ENCODE results near the gene CCDC12.

CCDC12 gene

DNA sequence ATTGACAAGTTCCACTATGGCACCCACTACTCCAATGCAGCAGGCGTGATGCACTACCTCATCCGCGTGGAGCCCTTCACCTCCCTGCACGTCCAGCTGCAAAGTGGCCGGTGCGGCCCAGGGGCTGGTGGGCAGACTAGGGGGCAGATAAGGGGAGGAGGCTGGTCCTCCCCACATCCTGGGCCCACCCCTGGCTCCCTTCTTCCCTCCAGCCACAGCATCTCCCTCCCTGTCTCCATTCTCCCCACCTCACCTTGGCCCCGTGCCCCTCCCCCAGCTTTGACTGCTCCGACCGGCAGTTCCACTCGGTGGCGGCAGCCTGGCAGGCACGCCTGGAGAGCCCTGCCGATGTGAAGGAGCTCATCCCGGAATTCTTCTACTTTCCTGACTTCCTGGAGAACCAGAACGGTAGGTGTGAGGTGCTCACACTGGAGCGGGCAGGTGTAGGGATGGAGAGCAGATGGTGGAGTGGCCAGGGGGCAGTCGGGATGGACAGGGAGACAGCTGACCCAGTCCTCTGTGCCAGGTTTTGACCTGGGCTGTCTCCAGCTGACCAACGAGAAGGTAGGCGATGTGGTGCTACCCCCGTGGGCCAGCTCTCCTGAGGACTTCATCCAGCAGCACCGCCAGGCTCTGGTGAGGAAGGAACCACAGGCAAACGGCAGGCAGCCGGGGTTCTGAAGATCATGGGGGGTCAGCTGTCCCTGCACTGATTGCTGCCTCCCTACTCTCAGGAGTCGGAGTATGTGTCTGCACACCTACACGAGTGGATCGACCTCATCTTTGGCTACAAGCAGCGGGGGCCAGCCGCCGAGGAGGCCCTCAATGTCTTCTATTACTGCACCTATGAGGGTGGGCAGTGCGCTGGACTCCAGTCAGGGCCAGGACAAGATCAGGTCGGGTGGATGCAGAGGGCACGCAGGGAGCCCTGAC lies 28.9 kb upstream of the CCDC12 start (continued):
- TF ChIP-seq, protein P1, sequence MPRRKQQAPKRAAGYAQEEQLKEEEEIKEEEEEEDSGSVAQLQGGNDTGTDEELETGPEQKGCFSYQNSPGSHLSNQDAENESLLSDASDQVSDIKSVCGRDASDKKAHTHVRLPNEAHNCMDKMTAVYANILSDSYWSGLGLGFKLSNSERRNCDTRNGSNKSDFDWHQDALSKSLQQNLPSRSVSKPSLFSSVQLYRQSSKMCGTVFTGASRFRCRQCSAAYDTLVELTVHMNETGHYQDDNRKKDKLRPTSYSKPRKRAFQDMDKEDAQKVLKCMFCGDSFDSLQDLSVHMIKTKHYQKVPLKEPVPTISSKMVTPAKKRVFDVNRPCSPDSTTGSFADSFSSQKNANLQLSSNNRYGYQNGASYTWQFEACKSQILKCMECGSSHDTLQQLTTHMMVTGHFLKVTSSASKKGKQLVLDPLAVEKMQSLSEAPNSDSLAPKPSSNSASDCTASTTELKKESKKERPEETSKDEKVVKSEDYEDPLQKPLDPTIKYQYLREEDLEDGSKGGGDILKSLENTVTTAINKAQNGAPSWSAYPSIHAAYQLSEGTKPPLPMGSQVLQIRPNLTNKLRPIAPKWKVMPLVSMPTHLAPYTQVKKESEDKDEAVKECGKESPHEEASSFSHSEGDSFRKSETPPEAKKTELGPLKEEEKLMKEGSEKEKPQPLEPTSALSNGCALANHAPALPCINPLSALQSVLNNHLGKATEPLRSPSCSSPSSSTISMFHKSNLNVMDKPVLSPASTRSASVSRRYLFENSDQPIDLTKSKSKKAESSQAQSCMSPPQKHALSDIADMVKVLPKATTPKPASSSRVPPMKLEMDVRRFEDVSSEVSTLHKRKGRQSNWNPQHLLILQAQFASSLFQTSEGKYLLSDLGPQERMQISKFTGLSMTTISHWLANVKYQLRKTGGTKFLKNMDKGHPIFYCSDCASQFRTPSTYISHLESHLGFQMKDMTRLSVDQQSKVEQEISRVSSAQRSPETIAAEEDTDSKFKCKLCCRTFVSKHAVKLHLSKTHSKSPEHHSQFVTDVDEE (CRISPR knock-in tag; IDR thresholded peaks at IDR 0.05): no peak
- no peak for TF ChIP-seq ZNF565 (CRISPR knock-in tag; conservative IDR thresholded peaks at IDR 0.05; ENCODE audit: low read depth)
- no peak for TF ChIP-seq TOX (CRISPR knock-in tag; IDR thresholded peaks at IDR 0.05; ENCODE audit: borderline replicate concordance)
- TF ChIP-seq, protein P2, sequence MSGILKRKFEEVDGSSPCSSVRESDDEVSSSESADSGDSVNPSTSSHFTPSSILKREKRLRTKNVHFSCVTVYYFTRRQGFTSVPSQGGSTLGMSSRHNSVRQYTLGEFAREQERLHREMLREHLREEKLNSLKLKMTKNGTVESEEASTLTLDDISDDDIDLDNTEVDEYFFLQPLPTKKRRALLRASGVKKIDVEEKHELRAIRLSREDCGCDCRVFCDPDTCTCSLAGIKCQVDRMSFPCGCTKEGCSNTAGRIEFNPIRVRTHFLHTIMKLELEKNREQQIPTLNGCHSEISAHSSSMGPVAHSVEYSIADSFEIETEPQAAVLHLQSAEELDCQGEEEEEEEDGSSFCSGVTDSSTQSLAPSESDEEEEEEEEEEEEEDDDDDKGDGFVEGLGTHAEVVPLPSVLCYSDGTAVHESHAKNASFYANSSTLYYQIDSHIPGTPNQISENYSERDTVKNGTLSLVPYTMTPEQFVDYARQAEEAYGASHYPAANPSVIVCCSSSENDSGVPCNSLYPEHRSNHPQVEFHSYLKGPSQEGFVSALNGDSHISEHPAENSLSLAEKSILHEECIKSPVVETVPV (CRISPR knock-in tag; IDR thresholded peaks at IDR 0.05): no peak
- no peak for TF ChIP-seq GLIS3 (CRISPR knock-in tag; IDR thresholded peaks at IDR 0.05)
- no peak for TF ChIP-seq ARNTL (CRISPR knock-in tag; IDR thresholded peaks at IDR 0.05; ENCODE audit: borderline replicate concordance, low read depth)

DNA sequence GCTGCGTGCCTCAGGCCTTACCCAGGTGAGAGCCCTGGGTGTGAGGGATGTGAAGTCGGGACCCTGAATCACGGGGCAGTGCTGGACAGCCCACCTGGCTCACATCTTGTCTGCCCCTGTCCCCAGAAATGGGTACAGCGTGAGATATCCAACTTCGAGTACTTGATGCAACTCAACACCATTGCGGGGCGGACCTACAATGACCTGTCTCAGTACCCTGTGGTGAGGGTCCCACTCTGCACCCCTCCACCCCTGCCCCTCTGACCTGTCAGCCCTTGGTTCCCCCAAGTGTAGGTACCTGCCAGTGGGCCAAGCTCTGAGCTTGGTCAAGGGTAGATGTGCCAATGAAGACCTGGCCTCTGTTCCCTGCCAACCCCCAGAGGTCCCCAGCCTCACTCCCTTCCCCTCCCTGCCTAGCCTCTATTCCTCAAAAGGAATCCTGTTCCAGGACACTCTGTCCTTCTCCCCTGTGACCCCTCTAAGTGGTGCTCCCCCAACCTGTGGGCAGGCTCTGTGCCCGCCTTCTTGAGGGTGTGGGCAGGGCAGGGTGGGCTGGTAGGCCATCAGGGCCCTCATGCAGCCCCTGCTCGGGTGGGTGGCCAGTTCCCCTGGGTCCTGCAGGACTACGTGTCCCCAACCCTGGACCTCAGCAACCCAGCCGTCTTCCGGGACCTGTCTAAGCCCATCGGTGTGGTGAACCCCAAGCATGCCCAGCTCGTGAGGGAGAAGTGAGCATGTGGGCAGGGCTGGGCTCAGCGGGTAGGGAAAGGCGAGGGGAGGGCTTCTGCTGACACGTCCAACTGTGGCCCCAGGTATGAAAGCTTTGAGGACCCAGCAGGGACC lies 28.0 kb upstream of the CCDC12 start:
- ATAC-seq: no peak
- TF ChIP-seq, protein P2 (CRISPR knock-in tag; IDR thresholded peaks at IDR 0.05): no peak
- TF ChIP-seq, protein P3, sequence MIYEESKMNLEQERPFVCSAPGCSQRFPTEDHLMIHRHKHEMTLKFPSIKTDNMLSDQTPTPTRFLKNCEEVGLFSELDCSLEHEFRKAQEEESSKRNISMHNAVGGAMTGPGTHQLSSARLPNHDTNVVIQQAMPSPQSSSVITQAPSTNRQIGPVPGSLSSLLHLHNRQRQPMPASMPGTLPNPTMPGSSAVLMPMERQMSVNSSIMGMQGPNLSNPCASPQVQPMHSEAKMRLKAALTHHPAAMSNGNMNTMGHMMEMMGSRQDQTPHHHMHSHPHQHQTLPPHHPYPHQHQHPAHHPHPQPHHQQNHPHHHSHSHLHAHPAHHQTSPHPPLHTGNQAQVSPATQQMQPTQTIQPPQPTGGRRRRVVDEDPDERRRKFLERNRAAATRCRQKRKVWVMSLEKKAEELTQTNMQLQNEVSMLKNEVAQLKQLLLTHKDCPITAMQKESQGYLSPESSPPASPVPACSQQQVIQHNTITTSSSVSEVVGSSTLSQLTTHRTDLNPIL (CRISPR knock-in tag; IDR thresholded peaks at IDR 0.05; ENCODE audit: low read depth): no peak
- TF ChIP-seq, protein P1 (CRISPR knock-in tag; IDR thresholded peaks at IDR 0.05): no peak
- TF ChIP-seq, protein P4, sequence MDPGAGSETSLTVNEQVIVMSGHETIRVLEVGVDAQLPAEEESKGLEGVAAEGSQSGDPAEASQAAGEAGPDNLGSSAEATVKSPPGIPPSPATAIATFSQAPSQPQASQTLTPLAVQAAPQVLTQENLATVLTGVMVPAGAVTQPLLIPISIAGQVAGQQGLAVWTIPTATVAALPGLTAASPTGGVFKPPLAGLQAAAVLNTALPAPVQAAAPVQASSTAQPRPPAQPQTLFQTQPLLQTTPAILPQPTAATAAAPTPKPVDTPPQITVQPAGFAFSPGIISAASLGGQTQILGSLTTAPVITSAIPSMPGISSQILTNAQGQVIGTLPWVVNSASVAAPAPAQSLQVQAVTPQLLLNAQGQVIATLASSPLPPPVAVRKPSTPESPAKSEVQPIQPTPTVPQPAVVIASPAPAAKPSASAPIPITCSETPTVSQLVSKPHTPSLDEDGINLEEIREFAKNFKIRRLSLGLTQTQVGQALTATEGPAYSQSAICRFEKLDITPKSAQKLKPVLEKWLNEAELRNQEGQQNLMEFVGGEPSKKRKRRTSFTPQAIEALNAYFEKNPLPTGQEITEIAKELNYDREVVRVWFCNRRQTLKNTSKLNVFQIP (CRISPR knock-in tag; IDR thresholded peaks at IDR 0.05; ENCODE audit: borderline replicate concordance, low read depth): no peak
- TF ChIP-seq CSDC2 (CRISPR knock-in tag; IDR thresholded peaks at IDR 0.05): no peak

DNA sequence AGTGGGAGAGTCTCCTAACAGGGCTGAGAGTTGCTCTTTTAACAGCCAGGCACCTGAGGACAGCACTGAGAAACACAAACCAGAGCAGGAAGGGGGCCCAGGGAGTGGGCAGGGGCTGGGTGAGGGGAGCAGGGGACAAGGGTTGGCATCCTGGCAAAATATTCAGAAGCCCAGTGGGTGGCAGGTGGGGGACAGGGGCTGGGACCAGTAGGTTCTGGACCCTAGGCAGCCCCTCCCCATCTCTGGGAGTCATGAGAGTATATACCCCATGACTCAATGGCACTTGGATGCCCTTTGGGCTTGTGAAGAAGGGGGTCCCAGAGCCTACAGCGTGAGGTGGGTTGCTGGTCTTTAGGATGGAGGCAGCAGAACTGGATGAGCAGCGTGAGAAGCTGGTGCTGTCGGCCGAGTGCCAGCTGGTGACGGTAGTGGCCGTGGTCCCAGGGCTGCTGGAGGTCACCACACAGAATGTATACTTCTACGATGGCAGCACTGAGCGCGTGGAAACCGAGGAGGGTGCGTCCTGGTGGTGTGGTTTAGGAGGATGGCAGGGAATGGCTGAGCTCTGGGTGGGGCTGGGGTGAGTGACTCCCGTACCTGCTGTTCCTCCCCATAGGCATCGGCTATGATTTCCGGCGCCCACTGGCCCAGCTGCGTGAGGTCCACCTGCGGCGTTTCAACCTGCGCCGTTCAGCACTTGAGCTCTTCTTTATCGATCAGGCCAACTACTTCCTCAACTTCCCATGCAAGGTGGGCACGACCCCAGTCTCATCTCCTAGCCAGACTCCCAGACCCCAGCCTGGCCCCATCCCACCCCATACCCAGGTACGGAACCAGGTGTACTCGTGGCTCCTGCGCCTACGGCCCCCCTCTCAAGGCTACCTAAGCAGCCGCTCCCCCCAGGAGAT lies 27.2 kb upstream of the CCDC12 start:
- ATAC-seq: no peak
- TF ChIP-seq OSR1 (CRISPR knock-in tag; IDR thresholded peaks at IDR 0.05): no peak
- no peak for TF ChIP-seq ZNF70 (CRISPR knock-in tag; IDR thresholded peaks at IDR 0.05)
- no peak for TF ChIP-seq SNAI2 (CRISPR knock-in tag; IDR thresholded peaks at IDR 0.05)
- TF ChIP-seq GLIS3 (CRISPR knock-in tag; IDR thresholded peaks at IDR 0.05): no peak
- TF ChIP-seq, protein P5, sequence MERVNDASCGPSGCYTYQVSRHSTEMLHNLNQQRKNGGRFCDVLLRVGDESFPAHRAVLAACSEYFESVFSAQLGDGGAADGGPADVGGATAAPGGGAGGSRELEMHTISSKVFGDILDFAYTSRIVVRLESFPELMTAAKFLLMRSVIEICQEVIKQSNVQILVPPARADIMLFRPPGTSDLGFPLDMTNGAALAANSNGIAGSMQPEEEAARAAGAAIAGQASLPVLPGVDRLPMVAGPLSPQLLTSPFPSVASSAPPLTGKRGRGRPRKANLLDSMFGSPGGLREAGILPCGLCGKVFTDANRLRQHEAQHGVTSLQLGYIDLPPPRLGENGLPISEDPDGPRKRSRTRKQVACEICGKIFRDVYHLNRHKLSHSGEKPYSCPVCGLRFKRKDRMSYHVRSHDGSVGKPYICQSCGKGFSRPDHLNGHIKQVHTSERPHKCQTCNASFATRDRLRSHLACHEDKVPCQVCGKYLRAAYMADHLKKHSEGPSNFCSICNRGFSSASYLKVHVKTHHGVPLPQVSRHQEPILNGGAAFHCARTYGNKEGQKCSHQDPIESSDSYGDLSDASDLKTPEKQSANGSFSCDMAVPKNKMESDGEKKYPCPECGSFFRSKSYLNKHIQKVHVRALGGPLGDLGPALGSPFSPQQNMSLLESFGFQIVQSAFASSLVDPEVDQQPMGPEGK (CRISPR knock-in tag; IDR thresholded peaks at IDR 0.05; ENCODE audit: borderline replicate concordance): no peak
- TF ChIP-seq TOX (CRISPR knock-in tag; IDR thresholded peaks at IDR 0.05; ENCODE audit: borderline replicate concordance): no peak
- TF ChIP-seq BACH2 (CRISPR knock-in tag; IDR thresholded peaks at IDR 0.05; ENCODE audit: borderline replicate concordance): no peak
- no peak for TF ChIP-seq ZC3H10 (CRISPR knock-in tag; IDR thresholded peaks at IDR 0.05)
- no peak for TF ChIP-seq CSDC2 (CRISPR knock-in tag; IDR thresholded peaks at IDR 0.05)
- TF ChIP-seq, protein P2 (CRISPR knock-in tag; IDR thresholded peaks at IDR 0.05): no peak
- TF ChIP-seq TCF4 (CRISPR knock-in tag; IDR thresholded peaks at IDR 0.05; ENCODE audit: borderline replicate concordance): no peak

Data from SK-N-SH treated with all-trans-retinoic acid at 6 μM for 48 hours (cell line).